PFSK-1 (cell line): Measurements from ENCODE around the gene RBM8A.

Source experiments
- FOXP2 ChIP-seq: optimal IDR thresholded peaks from 2 replicates; pipeline ENCODE3; 2011; ENCODE audit warnings: borderline replicate concordance, control low read depth, inconsistent platforms; ENCODE audit not compliant: insufficient read depth; ENCODE audit errors: extremely low read length, extremely low read depth
- POLR2AphosphoS5 ChIP-seq: IDR thresholded peaks from 2 replicates; pipeline ENCODE4 v1.6.1; 2012; ENCODE audit warnings: low read depth, mild to moderate bottlenecking, control low read depth, low read length, moderate library complexity
- SIN3A ChIP-seq: IDR thresholded peaks from 2 replicates; pipeline ENCODE4 v1.6.1; 2012; ENCODE audit warnings: mild to moderate bottlenecking, low read length, moderate library complexity, borderline replicate concordance; ENCODE audit not compliant: insufficient read depth
- TAF1 ChIP-seq: IDR thresholded peaks from 2 replicates; pipeline ENCODE4 v1.6.1; 2012; ENCODE audit warnings: low read length, control low read depth, borderline replicate concordance; ENCODE audit not compliant: insufficient read depth
- TF ChIP-seq, protein P1 (sequence below), 2 experiments: IDR thresholded peaks; 2 replicates each; pipeline versions ENCODE4 v1.6.1 to v1.8.0; 2011 to 2012; ENCODE audit warnings: low read depth in 2 of 2, low read length in 2 of 2, control low read depth in 1 of 2, inconsistent platforms in 1 of 2, mild to moderate bottlenecking in 1 of 2, moderate library complexity in 1 of 2; ENCODE audit not compliant: insufficient read depth in 1 of 2

Gene RBM8A

DNA sequence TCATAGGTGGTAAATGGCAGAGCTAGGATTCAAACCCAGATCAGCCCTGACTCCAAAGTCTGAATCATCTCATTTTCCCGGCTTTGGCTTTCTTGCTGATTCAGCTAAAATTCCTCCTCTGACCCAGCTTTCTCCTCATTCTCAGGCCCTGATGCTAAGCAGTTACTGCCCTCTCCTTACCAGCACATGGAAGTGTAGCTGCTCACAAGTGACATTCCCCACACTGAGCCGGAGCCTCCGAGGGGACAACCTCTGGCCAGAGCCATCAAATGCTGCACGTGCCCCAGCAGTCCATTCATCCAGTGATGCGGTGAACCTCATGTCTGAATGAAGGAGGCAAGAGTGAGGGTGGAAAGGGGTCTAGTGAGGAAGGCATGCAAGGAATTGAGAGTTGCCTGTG is 28.5 kb downstream of the RBM8A start:
- TF ChIP-seq TAF1 (no peak), SIN3A (no peak)
- TF ChIP-seq, protein P1, sequence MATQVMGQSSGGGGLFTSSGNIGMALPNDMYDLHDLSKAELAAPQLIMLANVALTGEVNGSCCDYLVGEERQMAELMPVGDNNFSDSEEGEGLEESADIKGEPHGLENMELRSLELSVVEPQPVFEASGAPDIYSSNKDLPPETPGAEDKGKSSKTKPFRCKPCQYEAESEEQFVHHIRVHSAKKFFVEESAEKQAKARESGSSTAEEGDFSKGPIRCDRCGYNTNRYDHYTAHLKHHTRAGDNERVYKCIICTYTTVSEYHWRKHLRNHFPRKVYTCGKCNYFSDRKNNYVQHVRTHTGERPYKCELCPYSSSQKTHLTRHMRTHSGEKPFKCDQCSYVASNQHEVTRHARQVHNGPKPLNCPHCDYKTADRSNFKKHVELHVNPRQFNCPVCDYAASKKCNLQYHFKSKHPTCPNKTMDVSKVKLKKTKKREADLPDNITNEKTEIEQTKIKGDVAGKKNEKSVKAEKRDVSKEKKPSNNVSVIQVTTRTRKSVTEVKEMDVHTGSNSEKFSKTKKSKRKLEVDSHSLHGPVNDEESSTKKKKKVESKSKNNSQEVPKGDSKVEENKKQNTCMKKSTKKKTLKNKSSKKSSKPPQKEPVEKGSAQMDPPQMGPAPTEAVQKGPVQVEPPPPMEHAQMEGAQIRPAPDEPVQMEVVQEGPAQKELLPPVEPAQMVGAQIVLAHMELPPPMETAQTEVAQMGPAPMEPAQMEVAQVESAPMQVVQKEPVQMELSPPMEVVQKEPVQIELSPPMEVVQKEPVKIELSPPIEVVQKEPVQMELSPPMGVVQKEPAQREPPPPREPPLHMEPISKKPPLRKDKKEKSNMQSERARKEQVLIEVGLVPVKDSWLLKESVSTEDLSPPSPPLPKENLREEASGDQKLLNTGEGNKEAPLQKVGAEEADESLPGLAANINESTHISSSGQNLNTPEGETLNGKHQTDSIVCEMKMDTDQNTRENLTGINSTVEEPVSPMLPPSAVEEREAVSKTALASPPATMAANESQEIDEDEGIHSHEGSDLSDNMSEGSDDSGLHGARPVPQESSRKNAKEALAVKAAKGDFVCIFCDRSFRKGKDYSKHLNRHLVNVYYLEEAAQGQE (IDR thresholded peaks at IDR 0.05; ENCODE audit: insufficient read depth in 1 of 2, low read depth in 2 of 2, low read length in 2 of 2): no peak

DNA sequence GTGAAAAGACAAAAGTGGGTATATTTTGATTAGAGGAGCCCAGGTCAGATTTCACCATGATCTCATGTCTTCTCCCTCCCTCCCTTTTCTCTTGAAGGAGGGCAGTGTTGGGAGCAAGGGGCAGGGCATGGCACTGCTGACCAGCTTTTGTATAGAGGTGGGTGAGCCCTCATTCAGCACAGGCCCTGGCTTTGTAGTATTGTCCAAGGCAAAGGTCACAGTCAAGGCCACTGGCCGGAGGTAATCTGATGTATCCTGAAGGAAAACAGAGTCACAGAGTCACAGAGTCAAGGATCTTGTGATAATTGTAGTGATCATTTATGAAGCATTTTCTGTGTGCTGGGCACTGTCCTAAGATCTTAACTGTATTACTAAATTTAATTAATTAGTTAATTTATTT is 29.3 kb downstream of the RBM8A start:
- TF ChIP-seq, protein P1 (IDR thresholded peaks at IDR 0.05; ENCODE audit: insufficient read depth in 1 of 2, low read depth in 2 of 2, low read length in 2 of 2): no peak
- TF ChIP-seq FOXP2 (no peak), POLR2AphosphoS5 (no peak), SIN3A (no peak)

DNA sequence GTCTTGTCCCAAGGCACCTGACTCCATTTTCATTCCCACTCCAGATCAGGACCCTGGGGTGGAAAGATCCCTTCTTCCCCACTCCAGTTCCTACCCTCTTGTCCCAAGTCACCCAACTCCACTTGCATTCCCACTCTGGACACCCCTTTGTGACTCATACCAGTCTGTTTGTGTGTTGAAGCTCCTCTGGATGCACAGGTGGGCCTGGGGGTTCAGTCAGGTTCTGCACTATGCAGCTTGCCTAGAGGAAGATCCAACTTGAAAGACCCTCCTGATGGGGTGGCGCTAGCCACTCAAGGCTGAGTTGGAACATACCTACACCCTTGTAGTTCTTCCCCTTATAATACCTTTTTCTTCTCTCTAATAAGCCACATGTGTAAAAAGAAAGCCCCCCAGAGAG is 31.8 kb downstream of the RBM8A start:
- TF ChIP-seq POLR2AphosphoS5 (no peak), SIN3A (no peak)
- TF ChIP-seq, protein P1 (IDR thresholded peaks at IDR 0.05; ENCODE audit: insufficient read depth in 1 of 2, low read depth in 2 of 2, low read length in 2 of 2): no peak

DNA sequence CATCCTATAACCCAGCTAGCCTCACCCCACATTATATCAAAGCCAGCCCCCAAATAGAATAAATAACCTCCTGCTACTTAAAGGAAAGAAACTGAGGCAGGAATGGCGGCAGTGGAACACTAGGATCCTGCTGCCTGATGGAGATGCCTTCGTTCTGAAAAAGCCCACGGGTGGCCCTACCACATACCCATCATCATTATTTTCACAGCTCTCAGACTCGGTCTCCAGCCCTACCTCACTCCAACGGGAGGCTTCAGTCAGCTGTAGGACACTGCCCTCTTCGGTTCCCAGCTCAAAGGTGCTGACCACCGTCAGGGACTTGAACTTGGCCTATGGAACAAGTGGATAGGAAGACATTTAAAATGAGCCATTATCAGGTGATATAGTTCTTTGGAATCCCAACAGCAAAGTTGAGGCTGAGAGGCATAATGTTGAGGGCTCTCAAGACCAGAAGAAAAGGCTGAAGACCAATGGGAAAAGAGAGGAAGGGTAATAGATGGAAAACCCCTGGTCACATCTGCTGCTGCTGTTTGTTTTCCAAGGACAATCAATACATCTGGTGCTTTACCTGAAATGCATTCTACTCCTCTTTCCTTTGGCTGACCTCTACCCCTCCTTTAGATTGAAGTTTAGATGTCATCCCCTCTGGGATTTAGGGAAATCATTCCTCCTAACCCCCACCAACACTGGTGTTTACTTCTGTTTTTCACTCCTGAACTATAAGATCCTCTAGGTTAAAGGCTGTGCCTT is 33.8 kb downstream of the RBM8A start:
- no peak for TF ChIP-seq TAF1

DNA sequence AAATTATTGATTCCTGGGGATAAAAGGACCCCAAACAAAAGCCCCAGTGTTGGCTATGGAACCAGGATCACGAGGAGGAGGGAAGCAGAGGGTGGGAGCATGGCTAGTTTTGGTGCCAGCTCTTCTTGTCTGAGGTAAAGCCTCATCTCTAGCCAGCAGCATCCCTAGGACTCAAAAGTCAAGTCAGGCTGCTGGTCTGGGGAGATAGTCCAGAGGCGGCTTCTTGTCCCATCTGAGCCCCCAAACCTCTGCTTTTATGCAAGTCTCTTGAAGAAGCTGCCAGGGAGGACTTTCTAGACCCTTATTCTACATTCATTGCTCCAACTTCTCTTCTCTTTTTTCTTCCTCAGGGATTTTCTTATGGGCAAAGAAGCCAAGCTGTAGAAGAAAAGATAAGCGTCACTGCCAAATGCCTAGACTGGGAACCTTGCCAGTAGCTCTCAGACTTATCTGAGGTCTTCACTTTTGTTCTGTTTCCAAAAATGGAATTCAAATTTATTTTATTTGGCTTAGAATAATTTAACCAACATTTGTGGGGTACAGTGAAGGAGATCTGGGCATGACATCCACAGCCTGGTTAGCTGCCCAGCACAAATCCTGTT is 34.7 kb downstream of the RBM8A start:
- no peak for TF ChIP-seq FOXP2
- TF ChIP-seq, protein P1 (IDR thresholded peaks at IDR 0.05; ENCODE audit: insufficient read depth in 1 of 2, low read depth in 2 of 2, low read length in 2 of 2): no peak
- TF ChIP-seq TAF1: no peak
- TF ChIP-seq SIN3A: no peak
- no peak for TF ChIP-seq POLR2AphosphoS5
